B cell (primary cell): ENCODE measurements around the gene HOXA11. TPM values are rescaled to one million over a fixed set of nuclear protein-coding genes. Genes with fewer than 3 reads are reported as not detected.

Experiments
- ATAC-seq: fragments of 200-7000 bp; cut with Tn5 transposase; one replicate; pipeline ENCODE4 v1.10.0; 2021; ENCODE audit warnings: low read depth, mild to moderate bottlenecking, moderate number of reproducible peaks, moderate library complexity
- CTCF ChIA-PET: fragments of 350-600 bp; sonication (Branson Sonifier 250); formaldehyde crosslinking; loops from one replicate; lab custom pipeline; 2021; ENCODE audit warnings: antibody characterized with exemption, inconsistent platforms; lab: Charles Lee
- POLR2A ChIA-PET: fragments of 350-600 bp; sonication (Branson Sonifier 250); formaldehyde crosslinking; loops from one replicate; lab custom pipeline; 2021; ENCODE audit warnings: antibody characterized with exemption; lab: Charles Lee
- DNase-seq: peaks from one replicate; pipeline ENCODE4 v3.0.0; 2013
- H2AFZ ChIP-seq: 2 replicates; pipeline ENCODE4 v1.6.1; 2012; ENCODE audit warnings: mild to moderate bottlenecking, low read depth, low read length; ENCODE audit not compliant: insufficient read depth, poor library complexity, severe bottlenecking
- H3K27ac ChIP-seq, 2 donors: 1 replicate in 1 of 2; 2 replicates in 1 of 2; pipeline ENCODE4 v1.5.1; 2012 to 2013; ENCODE audit warnings: low read length in 2 of 2, mild to moderate bottlenecking in 2 of 2, moderate library complexity in 1 of 2
- H3K27me3 ChIP-seq, 4 experiments: fragments of 200-600 bp in 1 of 4; sonication (generic) in 1 of 4; replicated peaks in 1 of 4; 1 replicate in 2 of 4; 2 replicates in 2 of 4; pipeline versions ENCODE4 v1.6.1 to v1.7.0; 2013 to 2016; ENCODE audit warnings: low read length in 3 of 4, mild to moderate bottlenecking in 2 of 4, mixed read lengths in 1 of 4, moderate library complexity in 1 of 4; ENCODE audit not compliant: insufficient read depth in 4 of 4, control insufficient read depth in 3 of 4; ENCODE audit errors: control extremely low read depth in 1 of 4
- H3K36me3 ChIP-seq, 2 experiments: replicated peaks in 1 of 2; 1 replicate in 1 of 2; 2 replicates in 1 of 2; pipeline versions ENCODE4 v1.6.1 to v1.7.1; 2013; ENCODE audit warnings: low read length in 1 of 2; ENCODE audit not compliant: insufficient read depth in 2 of 2, control insufficient read depth in 1 of 2; ENCODE audit errors: control extremely low read depth in 1 of 2, extremely low read depth in 1 of 2
- H3K4me1 ChIP-seq, 2 donors: fragments of 200-600 bp in 1 of 2; sonication (generic) in 1 of 2; 1 replicate in 1 of 2; 2 replicates in 1 of 2; pipeline versions ENCODE4 v1.5.1 to v1.6.1; 2013 to 2017; ENCODE audit warnings: low read length in 2 of 2; ENCODE audit not compliant: control insufficient read depth in 2 of 2, insufficient read depth in 2 of 2
- H3K4me2 ChIP-seq: replicated peaks from 2 replicates; pipeline ENCODE3; 2012; ENCODE audit warnings: mild to moderate bottlenecking, low read depth, low read length; ENCODE audit not compliant: poor library complexity, severe bottlenecking
- H3K4me3 ChIP-seq, 5 experiments: fragments of 200-600 bp in 1 of 5; sonication (generic) in 1 of 5; 1 replicate in 3 of 5; 2 replicates in 2 of 5; pipeline versions ENCODE4 v1.5.1 to v1.7.0; 2011 to 2016; ENCODE audit warnings: low read length in 4 of 5, mild to moderate bottlenecking in 4 of 5, low read depth in 2 of 5, control low read depth in 1 of 5, moderate library complexity in 1 of 5; ENCODE audit not compliant: insufficient read depth in 1 of 5; ENCODE audit errors: control extremely low read depth in 1 of 5, extremely low read depth in 1 of 5
- H3K79me2 ChIP-seq: fragments of 200-600 bp; sonication (generic); one replicate; pipeline ENCODE4 v1.6.0; 2016; ENCODE audit warnings: low read length; ENCODE audit not compliant: control insufficient read depth, insufficient read depth
- H3K9ac ChIP-seq: fragments of 200-600 bp; sonication (generic); 2 replicates; pipeline ENCODE4 v1.6.1; 2017; ENCODE audit warnings: mild to moderate bottlenecking, low read length, moderate library complexity
- H3K9me3 ChIP-seq, 3 donors: one replicate each; pipeline versions ENCODE4 v1.6.1 to v1.7.1; 2013; ENCODE audit warnings: low read length in 2 of 3; ENCODE audit not compliant: control insufficient read depth in 2 of 3, insufficient read depth in 1 of 3; ENCODE audit errors: control extremely low read depth in 1 of 3
- H4K20me1 ChIP-seq: 2 replicates; pipeline ENCODE4 v1.6.0; 2012; ENCODE audit warnings: mild to moderate bottlenecking, low read length; ENCODE audit not compliant: insufficient read depth, control insufficient read depth, poor library complexity, severe bottlenecking
- H3K27ac Mint-ChIP-seq: one replicate; pipeline ENCODE4 v1.8.0; 2021; ENCODE audit warnings: mixed read lengths
- H3K27me3 Mint-ChIP-seq: one replicate; pipeline ENCODE4 v1.8.0; 2021; ENCODE audit warnings: mixed read lengths
- H3K4me1 Mint-ChIP-seq: one replicate; pipeline ENCODE4 v1.8.0; 2021; ENCODE audit warnings: mixed read lengths
- H3K4me3 Mint-ChIP-seq: one replicate; pipeline ENCODE4 v1.8.0; 2021; ENCODE audit warnings: mixed read lengths
- H3K9me3 Mint-ChIP-seq: one replicate; pipeline ENCODE4 v1.8.0; 2022; ENCODE audit warnings: mixed read lengths; ENCODE audit not compliant: insufficient read depth
- EZH2 ChIP-seq: IDR thresholded peaks from 2 replicates; pipeline ENCODE4 v1.6.1; 2012; ENCODE audit warnings: borderline replicate concordance, low read depth, mild to moderate bottlenecking, moderate library complexity, low read length; ENCODE audit not compliant: insufficient read depth, poor library complexity, severe bottlenecking
- WGBS: methylation state at CpG from one replicate; pipeline ENCODE4 v1.1.5; 2013; ENCODE audit warnings: missing lambda C conversion rate; ENCODE audit not compliant: insufficient coverage; 5-methylcytosine and 5-hydroxymethylcytosine counted together
- intact Hi-C: fragments of 100-400 bp; cut with micrococcal nuclease; formaldehyde crosslinking; loops from one replicate; pipeline ENCODE4 v1.10.0; 2022
- polyA plus RNA-seq: library from polyadenylated mRNA; depleted of rRNA; stranded (reverse); fragments of >200 nt; gene quantifications from 2 replicates; pipeline ENCODE4 v1.2.3, GENCODE V29; 2012
- total RNA-seq, 2 donors: library from RNA; stranded (reverse); fragments of 120-200 nt in 1 of 2; gene quantifications; 1 replicate in 1 of 2; 2 replicates in 1 of 2; pipeline versions ENCODE4 v1.2.3 to v1.2.4, GENCODE V29; 2013 to 2022
- TF ChIP-seq, protein P1 (sequence below): fragments of 200-600 bp; IDR thresholded peaks from one replicate; pipeline ENCODE4 v1.8.0; 2022; ENCODE audit warnings: antibody characterized with exemption, mild to moderate bottlenecking

Gene HOXA11
- total and polyA plus RNA-seq, 2 donors (not counting 1 experiment from before 2014, with no cell fraction given): not detected

- DNase-seq (no peak), ATAC-seq (no peak)
- peaks cover 0 to 36% (median 0%) of the 10 kb centered on the region in 3 donors for H3K9me3 ChIP-seq
- TF ChIP-seq, protein P1, sequence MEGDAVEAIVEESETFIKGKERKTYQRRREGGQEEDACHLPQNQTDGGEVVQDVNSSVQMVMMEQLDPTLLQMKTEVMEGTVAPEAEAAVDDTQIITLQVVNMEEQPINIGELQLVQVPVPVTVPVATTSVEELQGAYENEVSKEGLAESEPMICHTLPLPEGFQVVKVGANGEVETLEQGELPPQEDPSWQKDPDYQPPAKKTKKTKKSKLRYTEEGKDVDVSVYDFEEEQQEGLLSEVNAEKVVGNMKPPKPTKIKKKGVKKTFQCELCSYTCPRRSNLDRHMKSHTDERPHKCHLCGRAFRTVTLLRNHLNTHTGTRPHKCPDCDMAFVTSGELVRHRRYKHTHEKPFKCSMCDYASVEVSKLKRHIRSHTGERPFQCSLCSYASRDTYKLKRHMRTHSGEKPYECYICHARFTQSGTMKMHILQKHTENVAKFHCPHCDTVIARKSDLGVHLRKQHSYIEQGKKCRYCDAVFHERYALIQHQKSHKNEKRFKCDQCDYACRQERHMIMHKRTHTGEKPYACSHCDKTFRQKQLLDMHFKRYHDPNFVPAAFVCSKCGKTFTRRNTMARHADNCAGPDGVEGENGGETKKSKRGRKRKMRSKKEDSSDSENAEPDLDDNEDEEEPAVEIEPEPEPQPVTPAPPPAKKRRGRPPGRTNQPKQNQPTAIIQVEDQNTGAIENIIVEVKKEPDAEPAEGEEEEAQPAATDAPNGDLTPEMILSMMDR: no peak
- no peak for TF ChIP-seq EZH2
- H3K27ac Mint-ChIP-seq: no peak overlapping the region
- intact Hi-C loops: no loop called here
- 92% methylated on average over 13 of the region's 18 CpGs for WGBS
- H4K20me1 ChIP-seq: no peaks in the 10 kb centered on the region
- H3K79me2 ChIP-seq: no peaks in the 10 kb centered on the region
- H3K4me1 ChIP-seq: peaks cover 0 to 2% of the 10 kb centered on the region in 2 donors
- peaks cover 0 to 54% (median 23%) of the 10 kb centered on the region in 4 experiments for H3K27me3 ChIP-seq
- no peak overlapping the region for H3K9ac ChIP-seq
- POLR2A ChIA-PET: no interaction called here
- H2AFZ ChIP-seq: no peak overlapping the region
- no peaks in the 10 kb centered on the region for H3K36me3 ChIP-seq
- no peaks in the 10 kb centered on the region for H3K9me3 Mint-ChIP-seq
- no peak overlapping the region for H3K27ac ChIP-seq
- H3K4me3 Mint-ChIP-seq: no peak overlapping the region
- no peak overlapping the region for H3K4me3 ChIP-seq
- H3K4me1 Mint-ChIP-seq: peaks cover 4% of the 10 kb centered on the region
- CTCF ChIA-PET: interaction anchor here (0.6 to 0.9 kb wide), 2 partner anchors 13 to 260 kb away, joined by 3 to 4 read pairs; no protein-coding TSS in a partner anchor
- peaks cover 54% of the 10 kb centered on the region for H3K27me3 Mint-ChIP-seq
- H3K4me2 ChIP-seq: no peak overlapping the region
Measured at GRCh38 chr7:27141137-27141922, 43.7 kb downstream of the HOXA11 start.
